Progenitor cell of endocrine pancreas (in vitro differentiated cells): ENCODE results near the gene PTPRD. TPM values are rescaled to one million over a fixed set of nuclear protein-coding genes. Genes with fewer than 3 reads are reported as not detected.

Experiments
- DNase-seq: peaks from one replicate; pipeline ENCODE4 v3.0.0; 2021; ENCODE audit warnings: low spot score; ENCODE audit not compliant: unreplicated experiment
- H3K27ac Mint-ChIP-seq: 2 replicates; pipeline ENCODE4 v1.8.0; 2021; ENCODE audit warnings: mild to moderate bottlenecking, moderate library complexity, mixed read lengths
- H3K27me3 Mint-ChIP-seq: 2 replicates; pipeline ENCODE4 v1.8.0; 2021; ENCODE audit warnings: mixed read lengths
- H3K36me3 Mint-ChIP-seq: 2 replicates; pipeline ENCODE4 v1.8.0; 2022; ENCODE audit warnings: mixed read lengths; ENCODE audit not compliant: insufficient read depth
- H3K4me1 Mint-ChIP-seq: 2 replicates; pipeline ENCODE4 v1.8.0; 2021; ENCODE audit warnings: low read depth, mixed read lengths
- H3K4me3 Mint-ChIP-seq: 2 replicates; pipeline ENCODE4 v1.8.0; 2021; ENCODE audit warnings: low read depth, mild to moderate bottlenecking, moderate library complexity, mixed read lengths
- H3K9me3 Mint-ChIP-seq: 2 replicates; pipeline ENCODE4 v1.8.0; 2021; ENCODE audit warnings: low read depth, mixed read lengths
- CTCF ChIP-seq: fragments of 200-600 bp; sonication (generic); IDR thresholded peaks from one replicate; pipeline ENCODE4 v1.5.0; 2021; ENCODE audit warnings: antibody characterized with exemption, mild to moderate bottlenecking; ENCODE audit not compliant: unreplicated experiment
- total RNA-seq: library from RNA; stranded (reverse); gene quantifications from 2 replicates; pipeline ENCODE4 v1.2.1, GENCODE V29; 2021

PTPRD gene
- total RNA-seq, 1 donor from 2014 or later: 124 TPM

DNA sequence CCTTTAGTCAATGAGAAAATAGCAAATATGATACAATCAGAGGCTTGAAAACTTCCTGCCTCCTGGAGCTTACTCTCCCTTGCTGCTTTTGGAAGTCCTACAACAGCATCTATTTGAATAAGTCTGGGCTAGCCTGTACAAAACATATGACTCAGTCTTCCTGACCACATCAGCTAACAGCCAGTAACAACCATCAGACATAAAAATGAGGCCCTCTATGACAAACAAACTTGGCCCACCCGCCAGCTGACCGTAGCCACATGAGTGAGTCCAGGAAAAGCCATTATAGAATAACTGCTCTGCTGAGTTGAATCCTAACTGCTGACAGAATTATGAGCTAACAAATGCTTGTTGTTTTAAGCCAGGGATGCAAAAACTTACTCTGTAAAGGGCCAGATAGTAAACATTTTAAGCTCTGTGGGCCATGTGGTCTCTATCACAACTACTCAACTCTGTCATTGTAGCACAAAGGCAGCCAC, 347.6 kb downstream of the PTPRD start:
- H3K9me3 Mint-ChIP-seq: peaks cover 13% of the 10 kb centered on the region
- no peak overlapping the region for H3K27ac Mint-ChIP-seq
- H3K27me3 Mint-ChIP-seq: no peaks in the 10 kb centered on the region
- H3K4me3 Mint-ChIP-seq: no peak overlapping the region
- no peak for DNase-seq
- no peak for TF ChIP-seq CTCF
- no peaks in the 10 kb centered on the region for H3K36me3 Mint-ChIP-seq
- H3K4me1 Mint-ChIP-seq: no peaks in the 10 kb centered on the region

GRCh38 chr9:10260501-10260900, 352.3 kb downstream of the PTPRD start:
- H3K9me3 Mint-ChIP-seq: peaks cover 16% of the 10 kb centered on the region
- no peak overlapping the region for H3K27ac Mint-ChIP-seq
- no peaks in the 10 kb centered on the region for H3K36me3 Mint-ChIP-seq
- no peaks in the 10 kb centered on the region for H3K27me3 Mint-ChIP-seq
- no peak for TF ChIP-seq CTCF
- no peak for DNase-seq
- no peak overlapping the region for H3K4me3 Mint-ChIP-seq
- no peaks in the 10 kb centered on the region for H3K4me1 Mint-ChIP-seq

GRCh38 chr9:10259668-10260067, 353.1 kb downstream of the PTPRD start:
- Mint-ChIP-seq H3K4me1 (peaks cover 4% of the 10 kb centered on the region), H3K27ac (no peak overlapping the region), H3K36me3 (no peaks in the 10 kb centered on the region), H3K27me3 (no peaks in the 10 kb centered on the region), H3K9me3 (peaks cover 12% of the 10 kb centered on the region), H3K4me3 (no peak overlapping the region)
- no peak for TF ChIP-seq CTCF
- no peak for DNase-seq

GRCh38 chr9:10255758-10256157, 357.0 kb downstream of the PTPRD start:
- DNase-seq: no peak
- no peaks in the 10 kb centered on the region for H3K36me3 Mint-ChIP-seq
- no peak overlapping the region for H3K4me3 Mint-ChIP-seq
- no peak overlapping the region for H3K27ac Mint-ChIP-seq
- no peak for TF ChIP-seq CTCF
- peaks cover 5% of the 10 kb centered on the region for H3K4me1 Mint-ChIP-seq
- H3K27me3 Mint-ChIP-seq: no peaks in the 10 kb centered on the region
- H3K9me3 Mint-ChIP-seq: peaks cover 3% of the 10 kb centered on the region

GRCh38 chr9:10254338-10254737, 358.5 kb downstream of the PTPRD start:
- DNase-seq: no peak
- no peak for TF ChIP-seq CTCF
- H3K9me3 Mint-ChIP-seq: peaks cover 3% of the 10 kb centered on the region
- no peaks in the 10 kb centered on the region for H3K27me3 Mint-ChIP-seq
- no peaks in the 10 kb centered on the region for H3K36me3 Mint-ChIP-seq
- no peak overlapping the region for H3K4me3 Mint-ChIP-seq
- peaks cover 5% of the 10 kb centered on the region for H3K4me1 Mint-ChIP-seq
- no peak overlapping the region for H3K27ac Mint-ChIP-seq
